HepG2 (cell line): ENCODE data around the gene SV2B. TPM values are rescaled to one million over a fixed set of nuclear protein-coding genes. Genes with fewer than 3 reads are reported as not detected.

Experiments used
- ATAC-seq: fragments of 200-7000 bp; cut with Tn5 transposase; 3 replicates; pipeline ENCODE4 v1.9.1; 2020; ENCODE audit warnings: mild to moderate bottlenecking, moderate library complexity
- BruUV-seq: library from RNA; stranded (reverse); fragments of 400-500 nt; replicated peaks from 2 replicates; lab custom pipeline; 2021; lab: Mats Ljungman, UMichigan
- CTCF ChIA-PET: fragments of 300-600 bp; formaldehyde crosslinking; extraction: SDS; loops from one replicate; lab custom pipeline; 2021; ENCODE audit warnings: low total read pairs, inconsistent platforms, low intra/inter-chr PET ratio; lab: Yijun Ruan, JAX
- POLR2A ChIA-PET: fragments of 350-600 bp; sonication (Branson Sonifier 250); formaldehyde crosslinking; loops from one replicate; lab custom pipeline; 2020; ENCODE audit warnings: antibody characterized with exemption, inconsistent platforms; lab: Yijun Ruan, JAX
- DNase-seq: peaks from one replicate; pipeline ENCODE4 v3.0.0-alpha.2; 2015; ENCODE audit warnings: low spot score
- FAIRE-seq: peaks from 3 replicates; lab custom pipeline; 2011; peaks lifted over from hg19 to GRCh38; lab: Jason Lieb, UNC
- H2AFZ ChIP-seq: one replicate; pipeline ENCODE4 v1.6.1; 2011; ENCODE audit warnings: low read length, inconsistent platforms
- H3K27ac ChIP-seq: fragments of 300-600 bp; 3 replicates; pipeline ENCODE4 v1.8.0; 2011; ENCODE audit warnings: mixed run types, mild to moderate bottlenecking, mixed read lengths, low read length, inconsistent platforms; ENCODE audit not compliant: insufficient read depth; ENCODE audit errors: extremely low read length
- H3K27me3 ChIP-seq, 2 experiments: fragments of 200-600 bp in 1 of 2; 2 replicates in 1 of 2; 3 replicates in 1 of 2; pipeline versions ENCODE4 v1.6.0 to v1.8.0; 2011; ENCODE audit warnings: low read length in 2 of 2, mild to moderate bottlenecking in 2 of 2, moderate library complexity in 2 of 2, inconsistent platforms in 1 of 2; ENCODE audit not compliant: insufficient read depth in 2 of 2, control insufficient read depth in 1 of 2
- H3K36me3 ChIP-seq, 2 experiments: fragments of 200-600 bp in 1 of 2; replicated peaks in 1 of 2; 2 replicates in 1 of 2; 3 replicates in 1 of 2; pipeline versions ENCODE4 v1.5.1 to v1.8.0; 2011; ENCODE audit warnings: low read length in 2 of 2, inconsistent platforms in 1 of 2; ENCODE audit not compliant: insufficient read depth in 2 of 2, control insufficient read depth in 1 of 2
- H3K4me1 ChIP-seq: 2 replicates; pipeline ENCODE4 v1.5.1; 2012; ENCODE audit warnings: low read length, inconsistent platforms; ENCODE audit not compliant: insufficient read depth
- H3K4me2 ChIP-seq: 2 replicates; pipeline ENCODE4 v1.6.0; 2011; ENCODE audit warnings: low read depth, low read length, inconsistent platforms
- H3K4me3 ChIP-seq, 3 experiments: fragments of 200-600 bp in 1 of 3; sonication (generic), shearing (Covaris generic) in 1 of 3; replicated peaks in 1 of 3; 2 replicates each; pipeline ENCODE4 v1.5.1; 2011 to 2016; ENCODE audit warnings: low read length in 3 of 3, inconsistent platforms in 2 of 3, low read depth in 2 of 3, mild to moderate bottlenecking in 2 of 3, control low read depth in 1 of 3, mixed read lengths in 1 of 3; ENCODE audit not compliant: insufficient read depth in 1 of 3
- H3K79me2 ChIP-seq: one replicate; pipeline ENCODE4 v1.6.1; 2011; ENCODE audit warnings: low read length, inconsistent platforms; ENCODE audit not compliant: insufficient read depth
- H3K9ac ChIP-seq: 2 replicates; pipeline ENCODE4 v1.6.0; 2011; ENCODE audit warnings: mild to moderate bottlenecking, low read depth, low read length, inconsistent platforms; ENCODE audit not compliant: insufficient read depth
- H3K9me3 ChIP-seq: 2 replicates; pipeline ENCODE4 v1.5.1; 2012; ENCODE audit warnings: mild to moderate bottlenecking, low read length
- H4K20me1 ChIP-seq: 2 replicates; pipeline ENCODE4 v1.6.0; 2011; ENCODE audit warnings: inconsistent platforms, mild to moderate bottlenecking, low read length, moderate library complexity; ENCODE audit not compliant: insufficient read depth
- BORCS8-MEF2B ChIP-seq: sonication (generic); formaldehyde crosslinking; IDR thresholded peaks from 2 replicates; pipeline ENCODE4 v1.8.0; 2022; ENCODE audit warnings: mild to moderate bottlenecking, missing genetic modification reagents
- EHMT2 ChIP-seq: fragments of 200-600 bp; sonication (generic); IDR thresholded peaks from 2 replicates; pipeline ENCODE4 v1.7.0; 2017; ENCODE audit warnings: antibody characterized with exemption, low read depth, low read length, borderline replicate concordance
- MED1 ChIP-seq: sonication (generic); formaldehyde crosslinking; IDR thresholded peaks from 2 replicates; pipeline ENCODE4 v1.4.0; 2020; ENCODE audit warnings: missing genetic modification reagents
- MLXIP ChIP-seq: sonication (generic); formaldehyde crosslinking; IDR thresholded peaks from 2 replicates; pipeline ENCODE4 v1.9.0; 2021; ENCODE audit warnings: missing genetic modification reagents, borderline replicate concordance
- SRF ChIP-seq: IDR thresholded peaks from 2 replicates; pipeline ENCODE4 v1.6.1; 2011; ENCODE audit warnings: mild to moderate bottlenecking, low read depth, low read length, moderate library complexity
- U2AF1 ChIP-seq: fragments of 200-400 bp; formaldehyde crosslinking; optimal IDR thresholded peaks from 2 replicates; pipeline ENCODE3; 2017; ENCODE audit warnings: mild to moderate bottlenecking, low read depth, low read length
- ZFP37 ChIP-seq: sonication (generic); formaldehyde crosslinking; IDR thresholded peaks from 2 replicates; pipeline ENCODE4 v1.4.0; 2020; ENCODE audit warnings: missing genetic modification reagents, borderline replicate concordance
- ZNF12 ChIP-seq: sonication (generic); formaldehyde crosslinking; IDR thresholded peaks from 2 replicates; pipeline ENCODE4 v1.5.0; 2020; ENCODE audit warnings: missing genetic modification reagents
- ZNF138 ChIP-seq: sonication (generic); formaldehyde crosslinking; IDR thresholded peaks from 2 replicates; pipeline ENCODE4 v1.5.0; 2020; ENCODE audit warnings: mild to moderate bottlenecking, low read depth, missing genetic modification reagents
- ZNF451 ChIP-seq: sonication (generic); formaldehyde crosslinking; IDR thresholded peaks from 2 replicates; pipeline ENCODE4 v1.5.0; 2020; ENCODE audit warnings: mild to moderate bottlenecking, missing genetic modification reagents
- ZNF710 ChIP-seq: sonication (generic); formaldehyde crosslinking; IDR thresholded peaks from 2 replicates; pipeline ENCODE4 v1.5.0; 2020; ENCODE audit warnings: mild to moderate bottlenecking, missing genetic modification reagents, borderline replicate concordance
- ZNF737 ChIP-seq: sonication (generic); formaldehyde crosslinking; IDR thresholded peaks from 2 replicates; pipeline ENCODE4 v1.5.0; 2020; ENCODE audit warnings: missing genetic modification reagents, mild to moderate bottlenecking, borderline replicate concordance
- ZNF777 ChIP-seq: sonication (generic); formaldehyde crosslinking; IDR thresholded peaks from 2 replicates; pipeline ENCODE4 v1.4.0; 2020; ENCODE audit warnings: missing genetic modification reagents
- WGBS: methylation state at CpG from one replicate; pipeline ENCODE4 v1.1.6; 2017; ENCODE audit warnings: low lambda C conversion rate; 5-methylcytosine and 5-hydroxymethylcytosine counted together
- in situ Hi-C: cut with HindIII; loops from 2 replicates; pipeline ENCODE4 v1.10.0; 2017; ENCODE audit warnings: low pct_unique_long_range_greater_than_20kb; ENCODE audit not compliant: extremely low pct_ligation_motif_present
- intact Hi-C: fragments of 100-400 bp; cut with micrococcal nuclease; formaldehyde crosslinking; loops from one replicate; pipeline ENCODE4 v1.10.0; 2022; ENCODE audit not compliant: unreplicated experiment
- polyA plus RNA-seq, 8 experiments: library from polyadenylated mRNA; depleted of rRNA in 3 of 8; stranded (reverse) in 7 of 8; unstranded in 1 of 8; fragments of >200 nt; fragmentation: Illumina TruSeq in 4 of 8; extraction: Trizol in 4 of 8; gene quantifications; 2 replicates each; pipeline versions ENCODE4 v1.2.1 to v1.2.3, GENCODE V29; 2011 to 2016; ENCODE audit warnings: low read depth in 4 of 8, missing spikeins in 1 of 8, mixed read lengths in 1 of 8; ENCODE audit not compliant: insufficient read depth in 1 of 8
- total RNA-seq, 5 experiments: library from RNA; depleted of rRNA; stranded (reverse); fragments of >200 nt; fragmentation: Illumina TruSeq; extraction: Trizol; gene quantifications; 2 replicates each; pipeline ENCODE4 v1.2.3, GENCODE V29; 2016; ENCODE audit warnings: low read depth in 1 of 5
- TF ChIP-seq, protein P1 (sequence below): sonication (generic); formaldehyde crosslinking; IDR thresholded peaks from 2 replicates; pipeline ENCODE4 v1.5.0; 2020; ENCODE audit warnings: missing genetic modification reagents
- TF ChIP-seq, protein P2 (sequence below): sonication (generic); formaldehyde crosslinking; IDR thresholded peaks from 2 replicates; pipeline ENCODE4 v1.4.0; 2020; ENCODE audit warnings: mild to moderate bottlenecking, missing genetic modification reagents

Gene SV2B
- total and polyA plus RNA-seq, 2 of the 13 experiments (the other 11 are each of a cell fraction or from before 2014, with no cell fraction given), result not detected

DNA sequence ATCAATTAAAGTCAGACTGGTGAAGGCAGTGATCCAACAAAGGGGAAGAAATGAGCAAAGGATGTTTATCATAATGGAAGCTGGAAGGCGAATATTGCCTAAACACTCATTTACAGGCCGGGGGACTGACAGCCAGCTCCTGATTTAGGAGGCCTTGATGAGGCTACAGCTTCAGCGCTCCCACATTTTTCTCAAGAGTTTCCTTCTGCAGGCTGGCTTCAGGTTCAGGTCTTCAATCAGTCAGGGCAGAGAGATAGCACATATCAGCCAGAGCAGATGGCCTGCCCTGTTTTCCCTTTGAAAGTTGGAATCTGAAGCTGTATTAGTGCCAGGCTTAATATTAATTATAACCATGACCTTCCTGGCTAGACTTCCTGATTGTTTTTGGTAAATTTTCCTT lies 218.9 kb downstream of the SV2B start (continued):
- TF ChIP-seq, protein P1, sequence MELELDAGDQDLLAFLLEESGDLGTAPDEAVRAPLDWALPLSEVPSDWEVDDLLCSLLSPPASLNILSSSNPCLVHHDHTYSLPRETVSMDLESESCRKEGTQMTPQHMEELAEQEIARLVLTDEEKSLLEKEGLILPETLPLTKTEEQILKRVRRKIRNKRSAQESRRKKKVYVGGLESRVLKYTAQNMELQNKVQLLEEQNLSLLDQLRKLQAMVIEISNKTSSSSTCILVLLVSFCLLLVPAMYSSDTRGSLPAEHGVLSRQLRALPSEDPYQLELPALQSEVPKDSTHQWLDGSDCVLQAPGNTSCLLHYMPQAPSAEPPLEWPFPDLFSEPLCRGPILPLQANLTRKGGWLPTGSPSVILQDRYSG (CRISPR knock-in tag), result no peak
- TF ChIP-seq ZNF138 (CRISPR knock-in tag) (no peak), MLXIP (CRISPR knock-in tag) (no peak), ZFP37 (CRISPR knock-in tag) (no peak)

GRCh38 chr15:91319371-91320059 lies 219.5 kb downstream of the SV2B start:
- ChIA-PET POLR2A (no interaction called here), CTCF (no interaction called here)
- Histone ChIP-seq H3K36me3 (no peaks in the 10 kb centered on the region), H3K4me1 (no peaks in the 10 kb centered on the region), H3K79me2 (no peaks in the 10 kb centered on the region), H3K9ac (no peak overlapping the region), H3K4me3 (no peak overlapping the region), H4K20me1 (no peaks in the 10 kb centered on the region), H3K27ac (no peak overlapping the region), H3K4me2 (no peak overlapping the region), H3K9me3 (no peaks in the 10 kb centered on the region), H2AFZ (no peak overlapping the region), H3K27me3 (no peaks in the 10 kb centered on the region)
- 15% methylated on average over 5 of the region's 5 CpGs for WGBS
- FAIRE-seq, result no peak
- BruUV-seq, result no TSS peak
- in situ Hi-C loops (no loop called here), intact Hi-C loops (no loop called here)
- ATAC-seq, result no peak
- DNase-seq, result no peak
- TF ChIP-seq ZNF777 (CRISPR knock-in tag) (no peak), ZNF451 (CRISPR knock-in tag) (no peak), SRF (no peak), U2AF1 (no peak), ZNF710 (CRISPR knock-in tag) (no peak), ZNF12 (CRISPR knock-in tag) (no peak), EHMT2 (no peak), MED1 (CRISPR knock-in tag) (no peak), ZNF737 (CRISPR knock-in tag) (no peak), BORCS8-MEF2B (CRISPR knock-in tag) (no peak)
- TF ChIP-seq, protein P2, sequence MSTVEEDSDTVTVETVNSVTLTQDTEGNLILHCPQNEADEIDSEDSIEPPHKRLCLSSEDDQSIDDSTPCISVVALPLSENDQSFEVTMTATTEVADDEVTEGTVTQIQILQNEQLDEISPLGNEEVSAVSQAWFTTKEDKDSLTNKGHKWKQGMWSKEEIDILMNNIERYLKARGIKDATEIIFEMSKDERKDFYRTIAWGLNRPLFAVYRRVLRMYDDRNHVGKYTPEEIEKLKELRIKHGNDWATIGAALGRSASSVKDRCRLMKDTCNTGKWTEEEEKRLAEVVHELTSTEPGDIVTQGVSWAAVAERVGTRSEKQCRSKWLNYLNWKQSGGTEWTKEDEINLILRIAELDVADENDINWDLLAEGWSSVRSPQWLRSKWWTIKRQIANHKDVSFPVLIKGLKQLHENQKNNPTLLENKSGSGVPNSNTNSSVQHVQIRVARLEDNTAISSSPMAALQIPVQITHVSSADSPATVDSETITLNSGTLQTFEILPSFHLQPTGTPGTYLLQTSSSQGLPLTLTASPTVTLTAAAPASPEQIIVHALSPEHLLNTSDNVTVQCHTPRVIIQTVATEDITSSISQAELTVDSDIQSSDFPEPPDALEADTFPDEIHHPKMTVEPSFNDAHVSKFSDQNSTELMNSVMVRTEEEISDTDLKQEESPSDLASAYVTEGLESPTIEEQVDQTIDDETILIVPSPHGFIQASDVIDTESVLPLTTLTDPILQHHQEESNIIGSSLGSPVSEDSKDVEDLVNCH, result no peak
